ENCODE data around the gene MTUS2. TPM values are rescaled to one million over a fixed set of nuclear protein-coding genes. Genes with fewer than 3 reads are reported as not detected.

The MTUS2 gene
- total and polyA plus RNA-seq, 2 of the 8 experiments (the other 6 are each of a cell fraction or from before 2014, with no cell fraction given), result 0.18 to 0.80 TPM

- H3K27ac ChIP-seq (ENCODE audit: low read depth, low read length), result no peak overlapping the region
- no peak overlapping the region for H4K91ac ChIP-seq (replicated peaks; ENCODE audit: insufficient read length, low read length)
- peak overlapping the region; percentile 74 for H3K56ac ChIP-seq (replicated peaks; ENCODE audit: insufficient read length, low read depth, low read length)
- H3K23ac ChIP-seq (ENCODE audit: insufficient read length), result no peak overlapping the region
- H3K27me3 ChIP-seq (replicated peaks in 1 of 4; ENCODE audit: control insufficient read depth in 3 of 4, extremely low read depth in 1 of 4, insufficient read depth in 3 of 4, low read length in 3 of 4), result no peaks in the 10 kb centered on the region
- FAIRE-seq, result no peak
- POLR2A ChIA-PET (ENCODE audit: partially characterized antibody), result interaction anchor here (0.9 kb wide), 1 partner anchor 9 kb away, joined by 3 read pairs; no protein-coding TSS in a partner anchor
- no peak overlapping the region for H2BK20ac ChIP-seq (ENCODE audit: low read length)
- no peak overlapping the region for H3K9ac ChIP-seq (replicated peaks in 1 of 4; ENCODE audit: extremely low read depth in 1 of 4, low read depth in 3 of 4, low read length in 3 of 4)
- H3K4me1 ChIP-seq (replicated peaks in 1 of 4; ENCODE audit: control insufficient read depth in 3 of 4, insufficient read depth in 4 of 4, low read length in 3 of 4), result no peaks in the 10 kb centered on the region
- CTCF ChIA-PET (ENCODE audit: partially characterized antibody), result interaction anchor here (1.9 kb wide), 1 partner anchor 188 kb away, joined by 6 read pairs; no protein-coding TSS in a partner anchor
- H2AFZ ChIP-seq (ENCODE audit: low read length), result no peak overlapping the region
- peaks cover 14 to 83% (median 64%) of the 10 kb centered on the region in 4 experiments for H3K36me3 ChIP-seq (ENCODE audit: control insufficient read depth in 2 of 4, insufficient read depth in 4 of 4, low read length in 3 of 4)
- H2AK5ac ChIP-seq (ENCODE audit: low read depth, low read length), result no peak overlapping the region
- peaks cover 4% of the 10 kb centered on the region; the same call in 1 of the 2 replicates for H3K23me2 ChIP-seq (ENCODE audit: low read depth, low read length)
- H3K14ac ChIP-seq (ENCODE audit: insufficient read length), result no peak overlapping the region
- no peak overlapping the region for H3K4ac ChIP-seq (replicated peaks; ENCODE audit: insufficient read length, low read depth, low read length)
- no peak overlapping the region for H2BK120ac ChIP-seq (replicated peaks; ENCODE audit: low read depth, low read length)
- no peak overlapping the region for H2BK12ac ChIP-seq (ENCODE audit: low read depth, low read length)
- H3K18ac ChIP-seq (ENCODE audit: extremely low read depth, low read length), result no peak overlapping the region
- H3K9me3 ChIP-seq (ENCODE audit: insufficient read depth in 2 of 2, low read depth in 1 of 2, low read length in 1 of 2), result no peaks in the 10 kb centered on the region
- WGBS, 2 experiments (ENCODE audit: extremely low coverage in 1 of 2, insufficient coverage in 1 of 2, insufficient read length in 1 of 2, insufficient replicate concordance in 2 of 2, low coverage in 1 of 2, low lambda C conversion rate in 2 of 2, missing lambda C conversion rate in 1 of 2), result 93 to 100% methylated on average over 1 to 3 of the region's 3 CpGs
- no peak for TF ChIP-seq BACH1 (IDR thresholded peaks at IDR 0.05; ENCODE audit: low read length)
- peak; percentile 37; the same call in 1 of the 2 replicates for TF ChIP-seq POLR2AphosphoS5 (IDR thresholded peaks at IDR 0.05; ENCODE audit: low read depth, low read length)
- H3K79me1 ChIP-seq (ENCODE audit: low read depth, low read length), result peaks cover 3% of the 10 kb centered on the region; the same call in 1 of the 2 replicates
- no peak overlapping the region for H4K8ac ChIP-seq (ENCODE audit: extremely low read depth, insufficient read depth, low read length)
- no peak overlapping the region for H3K4me2 ChIP-seq (ENCODE audit: insufficient read depth in 1 of 2, low read depth in 2 of 2, low read length in 2 of 2)
- no peak for DNase-seq (ENCODE audit: low read depth in 1 of 2, low spot score in 2 of 2)
- no peak overlapping the region for H3K4me3 ChIP-seq (ENCODE audit: extremely low read depth in 1 of 4, insufficient read depth in 2 of 4, low read depth in 3 of 4, low read length in 4 of 4)
- H2BK15ac ChIP-seq (ENCODE audit: low read length), result no peak overlapping the region
- H2BK5ac ChIP-seq (ENCODE audit: low read depth, low read length), result no peak overlapping the region
- H4K20me1 ChIP-seq (replicated peaks in 1 of 2; ENCODE audit: control insufficient read depth in 1 of 2, insufficient read depth in 2 of 2, low read length in 2 of 2), result peaks cover 3 to 19% of the 10 kb centered on the region in 2 experiments
- no peaks in the 10 kb centered on the region for H3K79me2 ChIP-seq (ENCODE audit: control insufficient read depth in 1 of 2, insufficient read depth in 2 of 2, low read length in 2 of 2)
- no peak overlapping the region for H4K5ac ChIP-seq (ENCODE audit: insufficient read length, low read depth, low read length)
These were observed 699.8 kb downstream of the MTUS2 start for GRCh38 chr13:29519921-29520320.
